GM21786 (cell line): ENCODE results near the gene TRIM36.

Source experiments
- ATAC-seq: cut with Tn5 transposase; IDR thresholded peaks from one replicate; pipeline ENCODE4 v1.9.1; 2021; ENCODE audit not compliant: unreplicated experiment

The TRIM36 gene

GRCh38 chr5:115166744-115167393, 2.8 kb downstream of the TRIM36 start:
- ATAC-seq = no peak

GRCh38 chr5:115165790-115166189, 3.9 kb downstream of the TRIM36 start:
- no peak for ATAC-seq

- ATAC-seq = no peak
Observed at GRCh38 chr5:115160975-115161475, 8.7 kb downstream of the TRIM36 start.

GRCh38 chr5:115151208-115151805, 18.4 kb downstream of the TRIM36 start:
- no peak for ATAC-seq

GRCh38 chr5:115150512-115150911, 19.2 kb downstream of the TRIM36 start:
- ATAC-seq = no peak

GRCh38 chr5:115147052-115147451, 22.7 kb downstream of the TRIM36 start:
- no peak for ATAC-seq

DNA sequence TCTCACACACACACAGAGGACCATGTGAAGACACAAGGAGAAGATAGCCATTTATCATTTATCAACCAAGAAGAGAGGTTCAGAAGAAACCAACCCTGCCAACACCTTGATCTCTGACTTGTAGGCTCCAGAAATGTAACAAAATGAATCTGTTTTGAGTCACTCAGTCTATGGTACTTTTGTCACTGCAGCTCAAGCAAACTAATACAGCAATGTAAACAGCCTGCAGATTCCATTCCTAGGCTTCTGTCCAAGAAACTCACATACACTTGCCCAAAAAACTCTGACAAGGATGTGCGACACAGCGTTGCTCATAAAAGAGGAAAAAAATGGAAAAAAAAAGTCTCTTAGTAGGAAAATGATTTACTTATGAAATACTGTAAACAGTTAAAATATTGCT, 33.4 kb downstream of the TRIM36 start:
- ATAC-seq = no peak

- peak; percentile 55 for ATAC-seq
Observed at GRCh38 chr5:115132465-115132864, 37.2 kb downstream of the TRIM36 start.

GRCh38 chr5:115126303-115126702, 43.4 kb downstream of the TRIM36 start:
- no peak for ATAC-seq

- ATAC-seq = no peak
Observed at GRCh38 chr5:115124741-115125140, 45.0 kb downstream of the TRIM36 start.

GRCh38 chr5:115116001-115116400, 53.7 kb downstream of the TRIM36 start:
- no peak for ATAC-seq

- no peak for ATAC-seq
Observed at GRCh38 chr5:115109840-115110239, 59.9 kb downstream of the TRIM36 start.

- ATAC-seq = no peak
Observed at GRCh38 chr5:115109356-115109755, 60.4 kb downstream of the TRIM36 start.

DNA sequence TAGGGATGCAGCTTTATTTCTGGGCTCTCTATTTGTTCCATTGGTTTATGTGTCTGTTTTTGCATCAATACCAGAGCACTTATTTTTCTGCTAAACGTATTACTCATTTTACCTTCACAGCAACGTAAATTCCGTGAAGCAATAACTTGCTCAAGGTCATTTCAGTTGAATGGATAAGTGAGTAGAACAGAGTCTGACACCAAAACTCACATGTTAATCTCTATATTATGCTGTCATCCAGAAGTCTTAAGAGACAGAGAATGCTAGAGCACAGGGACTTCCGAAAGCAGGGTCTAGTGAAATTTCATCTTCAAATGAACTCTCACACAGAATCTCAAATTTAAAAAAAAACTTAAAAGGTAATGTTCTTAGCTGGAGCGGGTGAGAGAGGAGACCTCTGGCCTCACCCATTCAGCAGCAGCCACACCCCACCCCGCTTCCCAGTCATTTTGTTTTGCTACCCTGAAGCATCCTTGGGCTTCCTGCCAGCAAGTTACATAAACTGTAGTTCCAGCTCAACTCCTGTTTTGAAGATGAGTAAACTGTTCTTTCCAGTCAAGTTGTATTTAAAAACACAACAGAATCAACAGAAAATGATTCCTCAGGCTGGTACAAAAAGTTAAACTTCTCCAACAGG, 69.3 kb downstream of the TRIM36 start:
- no peak for ATAC-seq

DNA sequence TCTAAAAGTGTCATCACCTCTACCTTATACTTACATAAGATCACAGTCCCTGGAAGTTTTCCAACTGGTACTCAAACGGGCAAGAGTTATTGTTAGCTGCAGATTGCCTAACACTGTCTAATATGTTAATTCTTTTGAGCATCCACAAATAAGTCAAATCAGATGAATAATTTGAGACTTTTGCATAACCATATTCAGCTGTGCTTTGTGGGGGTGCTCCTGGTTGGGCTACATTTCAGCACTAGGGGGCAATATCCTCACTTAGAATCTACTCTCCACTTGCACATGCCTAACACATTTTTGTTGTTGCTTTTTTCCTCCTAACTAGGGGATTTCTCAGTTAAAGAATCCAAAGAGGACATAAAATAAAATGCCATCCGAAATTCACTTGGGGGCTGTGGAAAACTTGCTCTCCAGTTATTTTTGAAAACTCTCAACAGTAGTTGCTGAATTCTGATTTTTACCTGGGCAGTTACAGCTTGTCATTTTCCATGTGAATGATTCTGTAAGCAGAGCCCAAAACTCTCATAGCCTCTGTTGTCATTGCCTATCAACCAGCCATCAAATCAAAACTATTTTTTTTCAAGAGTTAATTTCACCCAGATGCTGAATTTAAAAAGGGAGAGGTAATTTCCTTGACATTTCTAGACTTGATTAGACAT, 71.5 kb downstream of the TRIM36 start:
- ATAC-seq = peak; percentile 88

DNA sequence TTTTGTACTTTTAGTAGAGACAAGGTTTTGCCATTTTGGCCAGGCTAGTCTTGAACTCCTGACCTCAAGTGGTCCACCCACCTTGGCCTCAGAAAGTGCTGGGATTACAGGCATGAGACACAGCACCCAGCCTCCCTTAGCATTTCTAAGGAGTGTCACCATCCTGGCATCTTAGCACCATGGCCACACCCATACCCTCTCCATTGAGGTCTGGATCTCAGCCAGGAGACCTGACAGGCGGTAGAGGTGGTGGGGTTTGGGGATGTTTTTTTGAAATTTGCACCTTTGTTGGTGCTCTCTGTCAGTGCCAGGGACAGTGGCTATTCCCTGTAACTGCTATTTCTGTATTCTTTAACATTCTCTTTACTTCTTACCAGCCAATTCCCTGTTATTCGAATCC, 72.5 kb downstream of the TRIM36 start:
- ATAC-seq = no peak

GRCh38 chr5:115096034-115096769, 73.5 kb downstream of the TRIM36 start:
- ATAC-seq = no peak

- no peak for ATAC-seq
Observed at GRCh38 chr5:115087951-115088350, 81.8 kb downstream of the TRIM36 start.

DNA sequence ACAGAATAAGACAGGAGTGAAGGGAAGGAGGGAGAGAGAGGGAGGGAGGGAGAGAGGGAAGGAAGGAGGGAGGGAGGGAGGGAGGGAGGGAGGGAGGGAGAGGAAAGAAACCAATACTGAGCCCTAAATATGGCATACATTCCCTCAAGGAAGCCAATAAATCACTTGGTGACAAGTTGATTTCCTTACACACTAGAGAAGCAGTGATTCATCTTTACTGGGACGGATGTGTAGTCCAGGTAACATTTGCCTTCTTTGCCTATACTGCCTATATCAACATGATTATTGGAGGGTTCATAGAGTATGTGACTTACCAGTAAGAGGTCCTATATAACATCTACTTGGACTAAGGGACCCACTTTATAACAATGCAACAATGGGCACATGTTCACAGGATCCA, 83.2 kb downstream of the TRIM36 start:
- no peak for ATAC-seq

DNA sequence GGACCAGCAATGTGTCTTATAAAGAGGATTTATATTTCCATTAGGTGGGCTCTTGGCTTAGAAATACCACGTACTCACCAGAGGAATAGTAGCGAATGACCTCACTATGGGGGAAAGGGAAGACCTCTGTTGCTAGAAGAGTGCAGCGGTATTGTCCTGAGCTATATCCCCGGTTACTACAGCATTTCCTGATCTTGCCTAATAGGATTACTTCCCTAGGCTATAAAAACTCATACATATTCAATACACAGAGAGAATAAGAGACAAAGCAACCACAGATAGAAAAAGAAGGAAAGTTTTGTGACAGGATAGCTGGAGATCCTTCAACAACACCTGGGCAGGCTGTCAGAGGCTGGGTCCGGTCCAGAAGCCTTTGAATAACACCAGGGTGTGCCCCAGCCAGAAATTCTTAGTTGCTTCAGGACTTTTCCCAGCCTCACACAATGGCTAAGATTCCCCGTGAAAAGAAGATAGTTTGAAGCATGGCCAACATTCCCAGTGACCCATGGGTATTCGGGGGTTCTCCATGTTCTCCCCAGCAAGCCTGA, 85.4 kb downstream of the TRIM36 start:
- ATAC-seq = no peak
